Non-pigmented ciliary epithelial cell (primary cell): ENCODE data around the gene SPATS2L.

Experiments
- DNase-seq: peaks from one replicate; pipeline ENCODE4 v3.0.0-alpha.2; 2010; ENCODE audit warnings: low read depth

The SPATS2L gene, protein sequence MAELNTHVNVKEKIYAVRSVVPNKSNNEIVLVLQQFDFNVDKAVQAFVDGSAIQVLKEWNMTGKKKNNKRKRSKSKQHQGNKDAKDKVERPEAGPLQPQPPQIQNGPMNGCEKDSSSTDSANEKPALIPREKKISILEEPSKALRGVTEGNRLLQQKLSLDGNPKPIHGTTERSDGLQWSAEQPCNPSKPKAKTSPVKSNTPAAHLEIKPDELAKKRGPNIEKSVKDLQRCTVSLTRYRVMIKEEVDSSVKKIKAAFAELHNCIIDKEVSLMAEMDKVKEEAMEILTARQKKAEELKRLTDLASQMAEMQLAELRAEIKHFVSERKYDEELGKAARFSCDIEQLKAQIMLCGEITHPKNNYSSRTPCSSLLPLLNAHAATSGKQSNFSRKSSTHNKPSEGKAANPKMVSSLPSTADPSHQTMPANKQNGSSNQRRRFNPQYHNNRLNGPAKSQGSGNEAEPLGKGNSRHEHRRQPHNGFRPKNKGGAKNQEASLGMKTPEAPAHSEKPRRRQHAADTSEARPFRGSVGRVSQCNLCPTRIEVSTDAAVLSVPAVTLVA

DNA sequence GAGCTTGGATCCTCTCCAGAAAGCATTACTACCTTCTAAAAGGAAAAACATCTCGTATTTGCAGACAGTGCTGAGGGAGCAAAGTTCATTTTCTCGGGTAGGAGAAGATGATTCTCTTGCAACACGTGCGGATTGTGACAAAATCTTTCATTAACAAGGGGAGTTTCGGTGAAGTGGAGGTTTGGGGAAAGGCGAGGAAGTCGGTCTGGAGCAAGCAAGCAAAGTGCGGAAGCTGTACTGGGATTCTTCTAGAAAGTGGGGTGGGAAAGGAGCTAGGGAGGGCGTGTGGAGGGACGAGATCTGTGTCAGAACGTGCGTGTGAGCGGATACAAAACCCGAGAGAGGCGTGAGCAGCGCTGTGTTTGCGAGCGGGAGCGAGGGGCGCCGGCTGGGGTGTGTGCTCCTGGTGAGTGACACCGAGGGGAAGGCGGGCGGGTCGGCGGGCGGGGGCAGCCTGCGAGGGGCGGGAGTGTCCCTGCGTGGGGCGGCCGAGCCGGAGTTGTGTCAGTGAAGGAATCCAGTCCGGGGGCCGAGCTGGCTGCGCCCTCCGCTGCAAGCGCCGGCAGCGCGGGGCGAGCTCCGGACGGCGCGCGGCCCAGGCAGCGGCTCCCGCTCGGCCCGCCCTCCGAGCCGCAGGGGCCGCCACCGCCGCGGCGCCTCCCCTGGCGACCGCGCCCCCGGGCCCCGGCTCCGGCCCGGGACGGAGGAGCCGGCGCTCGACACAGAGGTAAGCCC, at the start of gene SPATS2L:
TSS of gene SPATS2L (plus strand) at position 498 of the 735 bp plus-strand sequence. CDS start 82,552 bp downstream, outside the sequence.
- DNase-seq = no peak

DNA sequence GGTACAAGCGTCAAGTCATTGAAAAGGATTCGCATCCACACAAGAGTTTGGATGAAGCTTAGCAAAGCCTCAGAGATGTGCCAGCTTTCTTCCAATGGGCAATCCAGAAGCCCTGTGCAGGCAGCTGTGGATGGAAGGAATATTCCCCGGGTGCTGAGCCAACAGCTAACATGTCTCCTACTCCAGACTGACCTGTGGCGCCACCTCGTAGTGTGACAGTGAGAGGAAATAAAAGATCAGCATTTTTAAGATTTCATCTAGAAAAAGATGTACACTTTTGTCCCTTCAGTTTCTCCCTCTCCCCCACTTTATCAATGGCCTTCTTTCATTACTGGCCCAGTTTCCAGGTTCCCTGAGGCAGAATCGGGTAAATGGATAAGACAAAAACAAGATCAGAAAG, 48.9 kb upstream of the SPATS2L start:
- no peak for DNase-seq

DNA sequence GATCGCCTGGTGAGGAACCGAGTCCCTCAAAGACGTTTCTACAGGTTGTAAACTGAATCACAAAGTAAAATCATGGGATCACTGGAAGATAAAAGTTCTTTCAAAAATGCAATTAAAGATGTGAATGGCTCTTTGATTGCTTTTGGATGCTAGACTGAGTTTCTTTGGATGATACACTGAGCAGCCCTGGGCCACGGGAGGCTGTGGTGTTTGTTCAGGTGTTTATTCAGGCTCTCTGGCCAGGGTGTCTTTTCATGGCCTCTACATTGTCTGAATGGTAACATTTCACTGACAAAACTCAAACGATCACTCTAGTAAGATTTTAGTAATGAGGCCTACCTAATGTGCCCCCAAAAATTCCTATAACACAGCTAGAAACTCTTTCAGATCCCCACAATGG, 48.4 kb upstream of the SPATS2L start:
- no peak for DNase-seq

DNA sequence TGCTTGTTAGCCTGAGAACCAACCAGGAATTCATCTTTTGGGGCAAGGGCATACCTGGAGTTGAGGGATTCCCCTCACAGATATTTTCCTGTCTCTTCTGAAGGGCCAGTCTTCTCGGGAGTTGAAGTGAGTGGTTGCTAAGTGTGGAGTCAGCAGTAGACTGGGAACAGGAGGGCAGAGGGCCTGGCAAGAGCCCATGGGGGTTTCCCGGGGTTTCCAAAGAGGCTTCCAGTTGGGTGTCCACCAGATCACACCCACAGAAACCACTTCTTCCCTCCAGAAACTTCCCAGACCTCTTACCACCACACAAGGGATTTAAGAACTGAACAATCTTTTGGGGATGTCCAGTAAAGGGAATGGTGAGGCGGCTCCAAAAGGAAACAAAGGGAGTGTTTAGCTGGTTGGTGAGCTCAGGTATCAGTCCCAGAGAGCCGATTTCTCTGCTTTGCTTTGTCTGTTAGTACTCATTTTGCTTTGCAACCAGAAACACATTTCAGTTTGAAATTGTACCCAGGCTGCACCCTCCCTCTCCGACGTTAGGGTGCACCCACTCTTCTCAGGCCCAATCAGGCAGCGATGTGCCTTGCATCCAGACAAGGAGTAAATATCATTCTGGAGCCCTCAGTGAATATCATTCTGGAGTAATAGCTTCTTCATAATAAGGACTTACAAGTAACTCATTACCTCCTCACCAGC, 47.5 kb upstream of the SPATS2L start:
- no peak for DNase-seq

DNA sequence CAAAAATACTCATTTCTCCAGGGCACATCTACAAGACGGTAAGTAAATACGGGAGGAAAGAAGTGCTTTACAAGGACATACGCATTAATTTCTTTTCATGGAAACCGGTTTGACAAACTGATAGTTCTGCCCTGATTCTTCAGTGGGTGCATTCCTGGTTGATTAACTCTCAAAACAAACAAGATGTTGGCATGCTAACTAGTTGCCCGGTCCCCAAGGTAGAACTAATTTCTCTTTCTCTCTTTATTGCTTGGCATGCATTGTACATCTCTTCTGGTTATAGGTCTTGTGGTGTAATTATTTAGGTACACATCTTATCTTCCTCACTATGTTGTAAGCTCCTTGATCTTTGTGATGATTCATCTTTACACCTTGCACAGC, 46.9 kb upstream of the SPATS2L start:
- no peak for DNase-seq

DNA sequence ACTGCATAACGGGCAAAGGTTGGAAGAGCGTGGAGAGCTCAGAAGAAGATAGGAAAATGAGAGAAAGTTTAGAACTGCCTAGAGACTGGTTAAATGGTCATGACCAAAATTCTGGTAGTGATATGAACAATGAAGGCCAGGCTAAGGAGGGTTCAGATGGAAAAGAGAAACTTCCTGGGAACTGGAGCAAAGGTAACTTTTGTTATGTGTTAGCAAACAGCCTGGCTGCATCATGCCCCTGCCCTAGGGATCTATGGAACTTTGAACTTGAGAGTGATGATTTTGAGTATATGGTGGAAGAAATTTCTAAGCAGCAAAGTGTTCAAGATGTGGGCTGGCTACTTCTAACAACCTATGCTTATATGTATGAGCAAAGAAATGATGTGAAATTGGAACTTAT, 44.4 kb upstream of the SPATS2L start:
- no peak for DNase-seq

DNA sequence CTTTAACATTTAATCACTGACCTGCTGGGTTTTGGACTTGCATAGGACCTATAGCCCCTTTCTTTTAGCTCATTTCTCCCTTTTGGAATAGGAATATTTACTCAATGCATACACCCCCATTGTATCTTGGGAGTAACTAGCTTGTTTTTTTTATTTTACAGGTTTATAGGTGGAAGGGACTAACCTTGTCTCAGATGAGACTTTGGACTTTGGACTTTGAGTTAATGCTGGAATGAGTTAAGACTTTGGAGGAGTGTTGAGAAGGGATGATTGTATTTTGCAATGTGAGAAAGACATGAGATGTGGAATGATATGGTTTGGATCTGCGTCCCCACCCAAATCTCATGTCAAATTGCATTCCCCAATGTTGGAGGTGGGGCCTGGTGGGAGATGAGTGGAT, 43.2 kb upstream of the SPATS2L start:
- no peak for DNase-seq

- no peak for DNase-seq
These were observed 41.9 kb upstream of the SPATS2L start for GRCh38 chr2:200264631-200265030.

- no peak for DNase-seq
These were observed 40.1 kb upstream of the SPATS2L start for GRCh38 chr2:200266406-200266805.

DNA sequence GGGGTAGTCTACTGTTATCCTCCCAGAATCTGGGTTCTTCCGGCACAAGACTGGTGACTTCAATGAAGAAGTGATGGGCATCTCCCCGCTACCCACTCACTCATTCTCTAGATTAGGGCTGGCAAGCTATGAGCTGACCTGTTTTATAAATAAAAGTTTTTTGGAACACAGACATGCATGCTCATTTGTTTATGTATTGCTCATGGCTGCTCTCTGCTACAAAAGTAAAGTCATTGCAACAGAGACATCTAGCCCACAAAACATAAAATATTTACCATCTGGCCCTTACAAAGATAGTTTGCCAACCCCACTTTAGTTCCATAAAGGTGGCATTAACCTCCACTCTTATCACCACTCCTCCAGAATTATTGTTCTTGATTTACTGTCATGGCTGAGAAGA, 39.1 kb upstream of the SPATS2L start:
- no peak for DNase-seq

- DNase-seq = no peak
These were observed 35.8 kb upstream of the SPATS2L start for GRCh38 chr2:200270732-200271131.

- DNase-seq = no peak
These were observed 34.2 kb upstream of the SPATS2L start for GRCh38 chr2:200272320-200272719.

DNA sequence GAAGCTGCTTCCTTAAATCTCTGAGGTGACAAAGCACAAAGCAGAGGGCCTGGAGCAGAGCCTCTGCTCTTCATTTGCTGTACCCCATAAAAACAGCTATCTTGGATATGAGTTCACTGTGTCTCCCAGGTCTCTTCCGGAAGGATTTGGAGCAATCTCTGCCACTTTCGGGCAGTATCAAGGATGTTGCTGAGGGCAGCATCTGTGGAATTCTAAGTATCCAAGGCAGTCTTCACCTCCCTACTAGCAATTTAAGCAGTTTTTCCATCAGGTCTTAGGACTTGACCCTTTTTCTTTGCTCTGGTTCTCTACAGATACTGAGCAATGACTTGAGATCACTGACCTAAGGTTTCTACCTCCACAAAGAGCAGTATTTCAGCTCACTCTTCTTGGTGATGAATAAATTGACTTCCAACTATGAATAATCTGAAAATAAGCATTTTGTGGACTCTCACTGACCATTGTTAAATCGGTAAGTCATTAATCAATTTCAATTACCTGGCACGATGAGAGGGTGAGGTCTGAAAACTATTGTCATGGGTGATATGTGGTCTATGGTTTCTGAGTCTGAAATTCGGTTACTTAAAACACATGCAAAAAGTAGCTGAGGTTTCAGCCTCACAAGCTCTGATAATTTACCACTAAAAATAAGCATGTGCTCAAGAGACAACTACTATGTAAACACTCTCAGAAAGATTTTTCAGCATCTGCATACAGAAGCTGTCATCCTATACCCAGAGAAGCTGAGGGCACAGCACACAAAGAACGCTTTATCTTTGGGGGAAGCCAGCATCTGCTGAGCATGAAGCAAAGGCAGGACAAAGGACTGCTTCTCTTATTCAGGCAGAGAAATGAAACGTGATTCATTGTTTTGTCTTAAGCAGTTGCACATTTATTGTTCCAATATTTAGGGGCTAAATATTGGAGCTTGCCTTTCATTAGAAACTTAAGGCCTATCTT, 32.1 kb upstream of the SPATS2L start:
- DNase-seq = no peak

- no peak for DNase-seq
These were observed 31.0 kb upstream of the SPATS2L start for GRCh38 chr2:200275295-200276013.

- DNase-seq = no peak
These were observed 30.0 kb upstream of the SPATS2L start for GRCh38 chr2:200276472-200276871.

- no peak for DNase-seq
These were observed 27.7 kb upstream of the SPATS2L start for GRCh38 chr2:200278694-200279316.

GRCh38 chr2:200279857-200280256, 26.6 kb upstream of the SPATS2L start:
- DNase-seq = no peak

- no peak for DNase-seq
These were observed 19.9 kb upstream of the SPATS2L start for GRCh38 chr2:200286578-200286977.

DNA sequence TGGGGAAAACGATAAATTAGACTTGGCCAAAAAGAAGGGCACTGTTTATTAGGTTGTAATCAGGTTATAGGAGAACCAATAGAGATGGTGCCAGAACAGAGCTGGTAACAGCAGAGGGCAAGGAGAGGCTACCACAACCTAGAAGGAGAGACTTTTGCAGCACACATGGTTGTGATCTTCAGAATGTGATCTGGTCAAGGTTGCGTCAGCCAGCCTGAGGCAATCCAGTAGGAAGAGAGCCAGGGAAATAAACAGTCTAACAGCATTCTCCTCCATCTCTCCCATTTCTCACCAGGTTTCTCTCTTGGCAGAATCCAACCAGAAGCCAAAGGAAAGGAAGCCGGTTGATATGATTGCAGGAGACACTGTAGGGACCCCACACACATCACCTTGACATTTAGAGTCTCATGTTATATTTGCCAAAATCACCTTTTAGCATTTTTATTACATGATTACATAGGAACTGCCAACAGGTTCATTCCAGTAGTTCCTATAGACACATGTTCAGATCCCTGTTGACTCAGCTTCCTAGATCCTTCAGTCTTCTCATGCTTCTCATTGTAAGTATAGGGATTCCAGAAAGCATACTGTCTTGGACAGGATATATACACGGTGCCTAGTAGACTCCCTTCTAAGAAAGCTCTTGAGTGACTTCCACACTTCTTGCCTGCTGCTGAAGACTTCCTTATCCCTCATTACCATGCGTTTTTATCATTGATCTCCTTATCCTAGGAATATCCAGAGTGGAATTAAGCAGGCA, 17.6 kb upstream of the SPATS2L start:
- no peak for DNase-seq
